ENCODE data around the gene TCAP. TPM values are rescaled to one million over a fixed set of nuclear protein-coding genes. Genes with fewer than 3 reads are reported as not detected.
A peak's percentile ranks its signal among the peaks of the same experiment; 100 is the strongest.

Gene TCAP
- total and polyA plus RNA-seq, 12 donors = 0.78 to 13.6 (median 1.8) TPM; not detected in 1

GRCh38 chr17:39627047-39627711 lies 38.0 kb upstream of the TCAP start:
- Histone ChIP-seq H3K27me3 (peaks cover 13% of the 10 kb centered on the region), H3K36me3 (replicated peaks in 1 of 2) (no peaks in the 10 kb centered on the region), H3K4me3 (peak overlapping the region in 1 of 4 donors; percentile 40), H3K4me1 (replicated peaks in 1 of 2) (peaks cover 9 to 15% of the 10 kb centered on the region in 2 donors), H3K9me3 (replicated peaks in 1 of 3) (no peaks in the 10 kb centered on the region), H3K27ac (peak overlapping the region in 1 of 5 donors; percentile 47)
- no peak for TF ChIP-seq POLR2A (IDR thresholded peaks at IDR 0.05)
- TF ChIP-seq, protein P1, sequence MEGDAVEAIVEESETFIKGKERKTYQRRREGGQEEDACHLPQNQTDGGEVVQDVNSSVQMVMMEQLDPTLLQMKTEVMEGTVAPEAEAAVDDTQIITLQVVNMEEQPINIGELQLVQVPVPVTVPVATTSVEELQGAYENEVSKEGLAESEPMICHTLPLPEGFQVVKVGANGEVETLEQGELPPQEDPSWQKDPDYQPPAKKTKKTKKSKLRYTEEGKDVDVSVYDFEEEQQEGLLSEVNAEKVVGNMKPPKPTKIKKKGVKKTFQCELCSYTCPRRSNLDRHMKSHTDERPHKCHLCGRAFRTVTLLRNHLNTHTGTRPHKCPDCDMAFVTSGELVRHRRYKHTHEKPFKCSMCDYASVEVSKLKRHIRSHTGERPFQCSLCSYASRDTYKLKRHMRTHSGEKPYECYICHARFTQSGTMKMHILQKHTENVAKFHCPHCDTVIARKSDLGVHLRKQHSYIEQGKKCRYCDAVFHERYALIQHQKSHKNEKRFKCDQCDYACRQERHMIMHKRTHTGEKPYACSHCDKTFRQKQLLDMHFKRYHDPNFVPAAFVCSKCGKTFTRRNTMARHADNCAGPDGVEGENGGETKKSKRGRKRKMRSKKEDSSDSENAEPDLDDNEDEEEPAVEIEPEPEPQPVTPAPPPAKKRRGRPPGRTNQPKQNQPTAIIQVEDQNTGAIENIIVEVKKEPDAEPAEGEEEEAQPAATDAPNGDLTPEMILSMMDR (IDR thresholded peaks at IDR 0.05) = no peak
- intact Hi-C loops (cut with DNase I) = loop anchor here in 1 of 2 donors (5.0 kb wide), 1 partner anchor 125 kb away; no protein-coding TSS in a partner anchor
- no peak for DNase-seq
- WGBS, 4 donors = 2 to 5% (median 4%) methylated on average over 20 to 72 of the region's 72 CpGs

GRCh38 chr17:39627712-39628516 lies 37.2 kb upstream of the TCAP start:
- peaks cover 13% of the 10 kb centered on the region for H3K27me3 ChIP-seq

DNA sequence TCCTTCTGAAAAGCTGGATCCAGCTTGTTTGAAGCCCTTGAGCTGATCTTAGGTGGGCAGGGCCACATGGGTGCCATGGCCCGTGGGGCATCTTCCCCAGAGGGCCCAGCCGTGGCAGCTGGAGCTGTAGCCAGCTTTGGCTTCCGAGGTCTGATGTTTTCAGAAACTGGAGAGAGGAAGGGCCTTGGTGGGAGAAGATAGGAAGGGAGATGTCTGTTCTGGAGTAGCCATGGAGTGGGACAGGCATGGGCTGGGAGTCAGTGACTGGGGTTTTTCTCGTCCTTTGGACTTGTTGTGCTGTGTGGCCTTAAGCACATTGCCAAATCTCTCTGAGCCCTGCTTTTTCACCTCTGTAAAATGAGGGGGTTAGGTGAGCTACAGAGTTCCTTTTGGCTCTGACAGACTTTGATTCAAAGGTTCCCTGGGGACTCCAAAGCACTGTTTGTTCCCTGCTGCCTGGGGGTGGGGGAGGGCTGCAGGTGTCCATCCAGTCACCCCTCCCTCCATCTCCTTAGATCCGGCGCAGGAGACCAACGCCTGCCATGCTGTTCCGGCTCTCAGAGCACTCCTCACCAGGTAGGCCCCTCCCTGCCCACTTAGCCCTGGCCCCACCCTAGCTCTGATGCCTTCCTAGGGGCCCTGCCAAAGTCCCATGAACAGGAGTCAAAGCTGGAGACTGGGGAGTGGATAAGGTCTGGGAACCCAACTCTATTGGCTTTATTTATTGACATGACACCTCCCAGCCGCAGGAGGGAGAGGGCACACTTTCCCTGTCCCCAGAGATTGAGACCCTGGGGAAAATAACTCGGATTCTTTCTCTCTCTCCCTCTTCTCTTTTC lies 36.3 kb upstream of the TCAP start:
- WGBS, 4 donors = 69 to 78% (median 74%) methylated on average over 9 to 10 of the region's 10 CpGs
- Histone ChIP-seq H3K4me1 (replicated peaks in 1 of 2) (peaks cover 17 to 20% of the 10 kb centered on the region in 2 donors), H3K9me3 (replicated peaks in 1 of 3) (no peaks in the 10 kb centered on the region), H3K27me3 (peaks cover 13% of the 10 kb centered on the region), H3K4me3 (no peak overlapping the region), H3K27ac (no peak overlapping the region), H3K36me3 (replicated peaks in 1 of 2) (no peaks in the 10 kb centered on the region)
- DNase-seq = no peak
- TF ChIP-seq, protein P1 (IDR thresholded peaks at IDR 0.05) = no peak
- TF ChIP-seq POLR2A (IDR thresholded peaks at IDR 0.05) = no peak
- intact Hi-C loops (cut with DNase I) = loop anchor here in 1 of 2 donors (5.0 kb wide), 1 partner anchor 123 kb away; no protein-coding TSS in a partner anchor

More at GRCh38 chr17:39627712-39628516, 37.2 kb upstream of the TCAP start:
- Histone ChIP-seq H3K4me3 (no peak overlapping the region), H3K27ac (peak overlapping the region in 1 of 5 donors; percentile 47), H3K36me3 (replicated peaks in 1 of 2) (no peaks in the 10 kb centered on the region), H3K9me3 (replicated peaks in 1 of 3) (no peaks in the 10 kb centered on the region), H3K4me1 (replicated peaks in 1 of 2) (peaks cover 16 to 22% of the 10 kb centered on the region in 2 donors)
- 46 to 88% (median 62%) methylated on average over 4 to 16 of the region's 16 CpGs for WGBS, 4 donors
- peak in 1 of 7 donors; percentile 42 for DNase-seq
- no peak for TF ChIP-seq POLR2A (IDR thresholded peaks at IDR 0.05)
- TF ChIP-seq, protein P1 (IDR thresholded peaks at IDR 0.05) = no peak
- intact Hi-C loops (cut with DNase I) = loop anchor here in 1 of 2 donors (5.0 kb wide), 1 partner anchor 124 kb away; no protein-coding TSS in a partner anchor
